Kidney capillary endothelial cell (primary cell): ENCODE results near the gene LARP4B.
A peak's percentile ranks its signal among the peaks of the same experiment; 100 is the strongest.

Experiments
- DNase-seq: peaks from one replicate; pipeline ENCODE4 v3.0.0-alpha.2; 2018; ENCODE audit warnings: low spot score

The LARP4B gene

GRCh38 chr10:931326-932318, at the start of gene LARP4B:
LARP4B (minus strand) TSS chr10:931705; CDS start chr10:885721, 45,984 bp downstream.
- peak; percentile 96 for DNase-seq

GRCh38 chr10:980468-981093, 49.1 kb upstream of the LARP4B start:
- no peak for DNase-seq

GRCh38 chr10:978826-979421, 47.4 kb upstream of the LARP4B start:
- DNase-seq = no peak

GRCh38 chr10:976316-976715, 44.8 kb upstream of the LARP4B start:
- no peak for DNase-seq

GRCh38 chr10:974785-975074, 43.2 kb upstream of the LARP4B start:
- no peak for DNase-seq

- no peak for DNase-seq
These were observed 42.7 kb upstream of the LARP4B start for GRCh38 chr10:974038-974784.

- DNase-seq = no peak
These were observed 41.3 kb upstream of the LARP4B start for GRCh38 chr10:972763-973162.

GRCh38 chr10:971613-972012, 40.1 kb upstream of the LARP4B start:
- DNase-seq = no peak

- no peak for DNase-seq
These were observed 39.6 kb upstream of the LARP4B start for GRCh38 chr10:971150-971542.

GRCh38 chr10:970311-971149, 39.0 kb upstream of the LARP4B start:
- DNase-seq = no peak

GRCh38 chr10:969473-970150, 38.1 kb upstream of the LARP4B start:
- DNase-seq = no peak

GRCh38 chr10:968546-969199, 37.2 kb upstream of the LARP4B start:
- no peak for DNase-seq

- no peak for DNase-seq
These were observed 35.1 kb upstream of the LARP4B start for GRCh38 chr10:966466-967235.

GRCh38 chr10:964988-965417, 33.5 kb upstream of the LARP4B start:
- DNase-seq = no peak

- no peak for DNase-seq
These were observed 32.9 kb upstream of the LARP4B start for GRCh38 chr10:964321-964987.

GRCh38 chr10:963655-964054, 32.1 kb upstream of the LARP4B start:
- DNase-seq = no peak

- no peak for DNase-seq
These were observed 31.7 kb upstream of the LARP4B start for GRCh38 chr10:963186-963585.

- no peak for DNase-seq
These were observed 30.8 kb upstream of the LARP4B start for GRCh38 chr10:962342-962741.

- DNase-seq = no peak
These were observed 27.4 kb upstream of the LARP4B start for GRCh38 chr10:958856-959255.
